H1 (cell line): ENCODE data around the gene ZBTB2. TPM values are rescaled to one million over a fixed set of nuclear protein-coding genes. Genes with fewer than 3 reads are reported as not detected.

Experiments used
- BACH1 ChIP-seq: IDR thresholded peaks from 2 replicates; pipeline ENCODE4 v1.6.1; 2012; ENCODE audit warnings: low read length, improper control_type of control experiment
- CTBP2 ChIP-seq: IDR thresholded peaks from 2 replicates; pipeline ENCODE4 v1.7.0; 2011; ENCODE audit warnings: borderline replicate concordance, mild to moderate bottlenecking, moderate library complexity, mixed read lengths, low read length; ENCODE audit not compliant: insufficient read depth, insufficient read length
- KDM1A ChIP-seq: fragments of 200-600, 300-600 bp; sonication (generic); IDR thresholded peaks from 2 replicates; pipeline ENCODE4 v1.7.1; 2016; ENCODE audit warnings: mild to moderate bottlenecking, low read length, borderline replicate concordance
- POLR2A ChIP-seq, 2 experiments: IDR thresholded peaks; 1 replicate in 1 of 2; 2 replicates in 1 of 2; pipeline ENCODE4 v1.6.1; 2011; ENCODE audit warnings: low read depth in 2 of 2, low read length in 2 of 2, mild to moderate bottlenecking in 2 of 2; ENCODE audit errors: control extremely low read depth in 1 of 2
- RNF2 ChIP-seq: fragments of 200-900, 300-1000 bp; sonication (generic); IDR thresholded peaks from 2 replicates; pipeline ENCODE4 v1.7.1; 2016; ENCODE audit warnings: borderline replicate concordance, low read depth, mild to moderate bottlenecking, antibody characterized with exemption, low read length; ENCODE audit not compliant: poor library complexity, severe bottlenecking; ENCODE audit errors: missing control alignments
- ZNF274 ChIP-seq: IDR thresholded peaks from 2 replicates; pipeline ENCODE4 v1.7.0; 2012; ENCODE audit warnings: low read length, borderline replicate concordance; ENCODE audit errors: extremely low read depth
- polyA plus RNA-seq, 7 experiments: library from polyadenylated mRNA; depleted of rRNA in 3 of 7; stranded (reverse) in 5 of 7; unstranded in 2 of 7; fragments of >200 nt in 5 of 7; fragments of 200-250 nt in 2 of 7; gene quantifications; 1 replicate in 5 of 7; 2 replicates in 1 of 7; 4 replicates in 1 of 7; pipeline versions ENCODE4 v1.2.1 to v1.2.3, GENCODE V29; 2011 to 2013; ENCODE audit warnings: missing spikeins in 2 of 7, mixed read lengths in 2 of 7
- total RNA-seq: library from RNA; stranded (reverse); fragmentation: NEBNext Ultra II Directional; extraction: Animal tissue kit (Norgen Biotek cat#: 25700); gene quantifications from 2 replicates; pipeline ENCODE4 v1.2.1, GENCODE V29; 2021
- TF ChIP-seq, protein P1 (sequence below): fragments of 300-600 bp; sonication (generic); IDR thresholded peaks from 2 replicates; pipeline ENCODE4 v1.7.1; 2012; ENCODE audit warnings: low read length, moderate library complexity, mild to moderate bottlenecking, inconsistent platforms; ENCODE audit not compliant: insufficient replicate concordance

The ZBTB2 gene
- total and polyA plus RNA-seq, 2 of the 8 experiments (the other 6 are each of a cell fraction or from before 2014, with no cell fraction given), result 16.1 to 23.7 TPM

DNA sequence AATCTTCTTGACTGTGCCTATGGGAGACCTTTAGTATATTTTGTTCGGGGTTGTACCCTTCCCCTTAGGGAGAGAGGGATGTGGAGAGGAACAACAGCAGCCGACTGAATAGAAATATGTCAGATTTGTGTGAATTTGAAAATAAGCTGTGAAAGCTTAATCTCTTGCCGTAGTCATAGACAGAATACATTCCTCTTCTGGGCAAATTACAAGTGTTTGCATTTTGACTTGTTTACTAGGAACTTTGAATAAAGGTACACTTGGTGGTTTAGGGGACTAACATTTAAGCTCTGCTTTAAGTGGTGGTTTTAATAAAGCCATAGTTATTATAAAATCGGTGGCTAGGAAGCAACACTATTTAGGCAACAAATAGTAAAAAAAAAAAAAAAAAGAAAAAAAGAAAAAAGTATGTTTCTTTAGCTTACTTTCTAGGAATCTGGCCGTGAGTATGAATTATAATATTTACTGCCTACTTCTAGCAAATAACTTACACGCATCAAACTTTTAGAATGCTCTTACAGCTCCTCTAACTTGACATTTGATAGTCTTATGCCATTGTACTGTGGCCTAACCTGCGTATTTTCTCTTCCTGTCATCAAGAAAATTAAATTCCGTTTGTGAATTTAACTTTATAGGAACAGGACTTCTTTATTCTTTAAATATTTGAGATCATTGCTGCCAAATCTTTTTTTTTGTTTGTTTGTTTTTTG lies 65.1 kb downstream of the ZBTB2 start (continued):
- TF ChIP-seq, protein P1, sequence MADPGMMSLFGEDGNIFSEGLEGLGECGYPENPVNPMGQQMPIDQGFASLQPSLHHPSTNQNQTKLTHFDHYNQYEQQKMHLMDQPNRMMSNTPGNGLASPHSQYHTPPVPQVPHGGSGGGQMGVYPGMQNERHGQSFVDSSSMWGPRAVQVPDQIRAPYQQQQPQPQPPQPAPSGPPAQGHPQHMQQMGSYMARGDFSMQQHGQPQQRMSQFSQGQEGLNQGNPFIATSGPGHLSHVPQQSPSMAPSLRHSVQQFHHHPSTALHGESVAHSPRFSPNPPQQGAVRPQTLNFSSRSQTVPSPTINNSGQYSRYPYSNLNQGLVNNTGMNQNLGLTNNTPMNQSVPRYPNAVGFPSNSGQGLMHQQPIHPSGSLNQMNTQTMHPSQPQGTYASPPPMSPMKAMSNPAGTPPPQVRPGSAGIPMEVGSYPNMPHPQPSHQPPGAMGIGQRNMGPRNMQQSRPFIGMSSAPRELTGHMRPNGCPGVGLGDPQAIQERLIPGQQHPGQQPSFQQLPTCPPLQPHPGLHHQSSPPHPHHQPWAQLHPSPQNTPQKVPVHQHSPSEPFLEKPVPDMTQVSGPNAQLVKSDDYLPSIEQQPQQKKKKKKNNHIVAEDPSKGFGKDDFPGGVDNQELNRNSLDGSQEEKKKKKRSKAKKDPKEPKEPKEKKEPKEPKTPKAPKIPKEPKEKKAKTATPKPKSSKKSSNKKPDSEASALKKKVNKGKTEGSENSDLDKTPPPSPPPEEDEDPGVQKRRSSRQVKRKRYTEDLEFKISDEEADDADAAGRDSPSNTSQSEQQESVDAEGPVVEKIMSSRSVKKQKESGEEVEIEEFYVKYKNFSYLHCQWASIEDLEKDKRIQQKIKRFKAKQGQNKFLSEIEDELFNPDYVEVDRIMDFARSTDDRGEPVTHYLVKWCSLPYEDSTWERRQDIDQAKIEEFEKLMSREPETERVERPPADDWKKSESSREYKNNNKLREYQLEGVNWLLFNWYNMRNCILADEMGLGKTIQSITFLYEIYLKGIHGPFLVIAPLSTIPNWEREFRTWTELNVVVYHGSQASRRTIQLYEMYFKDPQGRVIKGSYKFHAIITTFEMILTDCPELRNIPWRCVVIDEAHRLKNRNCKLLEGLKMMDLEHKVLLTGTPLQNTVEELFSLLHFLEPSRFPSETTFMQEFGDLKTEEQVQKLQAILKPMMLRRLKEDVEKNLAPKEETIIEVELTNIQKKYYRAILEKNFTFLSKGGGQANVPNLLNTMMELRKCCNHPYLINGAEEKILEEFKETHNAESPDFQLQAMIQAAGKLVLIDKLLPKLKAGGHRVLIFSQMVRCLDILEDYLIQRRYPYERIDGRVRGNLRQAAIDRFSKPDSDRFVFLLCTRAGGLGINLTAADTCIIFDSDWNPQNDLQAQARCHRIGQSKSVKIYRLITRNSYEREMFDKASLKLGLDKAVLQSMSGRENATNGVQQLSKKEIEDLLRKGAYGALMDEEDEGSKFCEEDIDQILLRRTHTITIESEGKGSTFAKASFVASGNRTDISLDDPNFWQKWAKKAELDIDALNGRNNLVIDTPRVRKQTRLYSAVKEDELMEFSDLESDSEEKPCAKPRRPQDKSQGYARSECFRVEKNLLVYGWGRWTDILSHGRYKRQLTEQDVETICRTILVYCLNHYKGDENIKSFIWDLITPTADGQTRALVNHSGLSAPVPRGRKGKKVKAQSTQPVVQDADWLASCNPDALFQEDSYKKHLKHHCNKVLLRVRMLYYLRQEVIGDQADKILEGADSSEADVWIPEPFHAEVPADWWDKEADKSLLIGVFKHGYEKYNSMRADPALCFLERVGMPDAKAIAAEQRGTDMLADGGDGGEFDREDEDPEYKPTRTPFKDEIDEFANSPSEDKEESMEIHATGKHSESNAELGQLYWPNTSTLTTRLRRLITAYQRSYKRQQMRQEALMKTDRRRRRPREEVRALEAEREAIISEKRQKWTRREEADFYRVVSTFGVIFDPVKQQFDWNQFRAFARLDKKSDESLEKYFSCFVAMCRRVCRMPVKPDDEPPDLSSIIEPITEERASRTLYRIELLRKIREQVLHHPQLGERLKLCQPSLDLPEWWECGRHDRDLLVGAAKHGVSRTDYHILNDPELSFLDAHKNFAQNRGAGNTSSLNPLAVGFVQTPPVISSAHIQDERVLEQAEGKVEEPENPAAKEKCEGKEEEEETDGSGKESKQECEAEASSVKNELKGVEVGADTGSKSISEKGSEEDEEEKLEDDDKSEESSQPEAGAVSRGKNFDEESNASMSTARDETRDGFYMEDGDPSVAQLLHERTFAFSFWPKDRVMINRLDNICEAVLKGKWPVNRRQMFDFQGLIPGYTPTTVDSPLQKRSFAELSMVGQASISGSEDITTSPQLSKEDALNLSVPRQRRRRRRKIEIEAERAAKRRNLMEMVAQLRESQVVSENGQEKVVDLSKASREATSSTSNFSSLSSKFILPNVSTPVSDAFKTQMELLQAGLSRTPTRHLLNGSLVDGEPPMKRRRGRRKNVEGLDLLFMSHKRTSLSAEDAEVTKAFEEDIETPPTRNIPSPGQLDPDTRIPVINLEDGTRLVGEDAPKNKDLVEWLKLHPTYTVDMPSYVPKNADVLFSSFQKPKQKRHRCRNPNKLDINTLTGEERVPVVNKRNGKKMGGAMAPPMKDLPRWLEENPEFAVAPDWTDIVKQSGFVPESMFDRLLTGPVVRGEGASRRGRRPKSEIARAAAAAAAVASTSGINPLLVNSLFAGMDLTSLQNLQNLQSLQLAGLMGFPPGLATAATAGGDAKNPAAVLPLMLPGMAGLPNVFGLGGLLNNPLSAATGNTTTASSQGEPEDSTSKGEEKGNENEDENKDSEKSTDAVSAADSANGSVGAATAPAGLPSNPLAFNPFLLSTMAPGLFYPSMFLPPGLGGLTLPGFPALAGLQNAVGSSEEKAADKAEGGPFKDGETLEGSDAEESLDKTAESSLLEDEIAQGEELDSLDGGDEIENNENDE, result no peak
- TF ChIP-seq POLR2A (IDR thresholded peaks at IDR 0.05; ENCODE audit: control extremely low read depth in 1 of 2, low read depth in 2 of 2, low read length in 2 of 2) (no peak), BACH1 (no peak), KDM1A (no peak), RNF2 (no peak), CTBP2 (no peak), ZNF274 (no peak)
- TF ChIP-seq, all 59 proteins: peak for 0
